Measurements from ENCODE around the gene NR1H3. TPM values are rescaled to one million over a fixed set of nuclear protein-coding genes. Genes with fewer than 3 reads are reported as not detected.
A peak's percentile ranks its signal among the peaks of the same experiment; 100 is the strongest.

NR1H3 gene
- total and polyA plus RNA-seq, 10 of the 15 experiments (the other 5 are each of a cell fraction or from before 2014, with no cell fraction given): 2.6 to 8.9 (median 4.5) TPM

DNA sequence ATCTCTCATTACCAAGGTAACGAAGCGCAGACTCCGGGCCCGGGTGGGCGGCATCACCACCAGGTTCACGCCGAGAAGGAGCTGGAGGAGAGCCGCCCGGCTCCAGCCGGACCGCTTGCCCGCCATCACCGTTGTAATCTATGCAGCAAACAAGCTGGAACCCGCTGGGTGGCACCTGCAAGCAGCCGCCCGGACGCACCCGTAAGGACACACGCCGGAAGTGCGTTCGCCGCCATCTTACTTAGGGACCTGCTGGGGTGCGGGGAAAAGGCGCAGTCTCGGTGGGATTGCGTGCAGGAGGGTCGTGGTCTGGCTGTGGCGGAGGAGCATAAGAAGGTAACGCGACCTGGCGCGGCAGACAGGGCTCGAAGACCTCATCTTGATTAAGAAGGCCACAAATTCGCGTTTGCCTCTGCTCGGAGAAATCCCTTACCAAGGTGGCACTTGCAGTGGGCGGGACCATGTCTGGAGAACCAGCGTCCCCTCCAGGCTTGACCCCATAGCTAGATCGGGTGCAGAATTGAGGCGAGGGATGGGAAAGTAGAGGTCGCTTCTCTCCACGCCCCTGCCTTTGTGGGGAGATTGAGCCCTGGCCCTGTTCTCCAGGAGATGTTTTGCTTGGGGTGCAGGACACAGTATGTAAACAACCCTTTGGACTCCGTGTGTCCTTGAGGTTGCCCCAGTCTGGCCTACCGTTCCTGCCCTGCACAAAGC, 9.0 kb upstream of the NR1H3 start, which contains the start of gene ACP2 (continued):
- TF ChIP-seq, protein P1, sequence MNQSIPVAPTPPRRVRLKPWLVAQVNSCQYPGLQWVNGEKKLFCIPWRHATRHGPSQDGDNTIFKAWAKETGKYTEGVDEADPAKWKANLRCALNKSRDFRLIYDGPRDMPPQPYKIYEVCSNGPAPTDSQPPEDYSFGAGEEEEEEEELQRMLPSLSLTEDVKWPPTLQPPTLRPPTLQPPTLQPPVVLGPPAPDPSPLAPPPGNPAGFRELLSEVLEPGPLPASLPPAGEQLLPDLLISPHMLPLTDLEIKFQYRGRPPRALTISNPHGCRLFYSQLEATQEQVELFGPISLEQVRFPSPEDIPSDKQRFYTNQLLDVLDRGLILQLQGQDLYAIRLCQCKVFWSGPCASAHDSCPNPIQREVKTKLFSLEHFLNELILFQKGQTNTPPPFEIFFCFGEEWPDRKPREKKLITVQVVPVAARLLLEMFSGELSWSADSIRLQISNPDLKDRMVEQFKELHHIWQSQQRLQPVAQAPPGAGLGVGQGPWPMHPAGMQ (IDR thresholded peaks at IDR 0.05; ENCODE audit: borderline replicate concordance): no peak; the same call in 1 of the 2 replicates
- TF ChIP-seq CBX3 (IDR thresholded peaks at IDR 0.05; ENCODE audit: borderline replicate concordance, low read depth): no peak
- TF ChIP-seq, protein P2, sequence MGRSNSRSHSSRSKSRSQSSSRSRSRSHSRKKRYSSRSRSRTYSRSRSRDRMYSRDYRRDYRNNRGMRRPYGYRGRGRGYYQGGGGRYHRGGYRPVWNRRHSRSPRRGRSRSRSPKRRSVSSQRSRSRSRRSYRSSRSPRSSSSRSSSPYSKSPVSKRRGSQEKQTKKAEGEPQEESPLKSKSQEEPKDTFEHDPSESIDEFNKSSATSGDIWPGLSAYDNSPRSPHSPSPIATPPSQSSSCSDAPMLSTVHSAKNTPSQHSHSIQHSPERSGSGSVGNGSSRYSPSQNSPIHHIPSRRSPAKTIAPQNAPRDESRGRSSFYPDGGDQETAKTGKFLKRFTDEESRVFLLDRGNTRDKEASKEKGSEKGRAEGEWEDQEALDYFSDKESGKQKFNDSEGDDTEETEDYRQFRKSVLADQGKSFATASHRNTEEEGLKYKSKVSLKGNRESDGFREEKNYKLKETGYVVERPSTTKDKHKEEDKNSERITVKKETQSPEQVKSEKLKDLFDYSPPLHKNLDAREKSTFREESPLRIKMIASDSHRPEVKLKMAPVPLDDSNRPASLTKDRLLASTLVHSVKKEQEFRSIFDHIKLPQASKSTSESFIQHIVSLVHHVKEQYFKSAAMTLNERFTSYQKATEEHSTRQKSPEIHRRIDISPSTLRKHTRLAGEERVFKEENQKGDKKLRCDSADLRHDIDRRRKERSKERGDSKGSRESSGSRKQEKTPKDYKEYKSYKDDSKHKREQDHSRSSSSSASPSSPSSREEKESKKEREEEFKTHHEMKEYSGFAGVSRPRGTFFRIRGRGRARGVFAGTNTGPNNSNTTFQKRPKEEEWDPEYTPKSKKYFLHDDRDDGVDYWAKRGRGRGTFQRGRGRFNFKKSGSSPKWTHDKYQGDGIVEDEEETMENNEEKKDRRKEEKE (IDR thresholded peaks at IDR 0.05): no peak
- TF ChIP-seq, protein P3, sequence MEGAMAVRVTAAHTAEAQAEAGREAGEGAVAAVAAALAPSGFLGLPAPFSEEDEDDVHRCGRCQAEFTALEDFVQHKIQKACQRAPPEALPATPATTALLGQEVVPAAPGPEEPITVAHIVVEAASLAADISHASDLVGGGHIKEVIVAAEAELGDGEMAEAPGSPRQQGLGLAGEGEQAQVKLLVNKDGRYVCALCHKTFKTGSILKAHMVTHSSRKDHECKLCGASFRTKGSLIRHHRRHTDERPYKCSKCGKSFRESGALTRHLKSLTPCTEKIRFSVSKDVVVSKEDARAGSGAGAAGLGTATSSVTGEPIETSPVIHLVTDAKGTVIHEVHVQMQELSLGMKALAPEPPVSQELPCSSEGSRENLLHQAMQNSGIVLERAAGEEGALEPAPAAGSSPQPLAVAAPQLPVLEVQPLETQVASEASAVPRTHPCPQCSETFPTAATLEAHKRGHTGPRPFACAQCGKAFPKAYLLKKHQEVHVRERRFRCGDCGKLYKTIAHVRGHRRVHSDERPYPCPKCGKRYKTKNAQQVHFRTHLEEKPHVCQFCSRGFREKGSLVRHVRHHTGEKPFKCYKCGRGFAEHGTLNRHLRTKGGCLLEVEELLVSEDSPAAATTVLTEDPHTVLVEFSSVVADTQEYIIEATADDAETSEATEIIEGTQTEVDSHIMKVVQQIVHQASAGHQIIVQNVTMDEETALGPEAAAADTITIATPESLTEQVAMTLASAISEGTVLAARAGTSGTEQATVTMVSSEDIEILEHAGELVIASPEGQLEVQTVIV (IDR thresholded peaks at IDR 0.05; ENCODE audit: borderline replicate concordance, partially characterized antibody): peak; percentile 53
- TF ChIP-seq, protein P4, sequence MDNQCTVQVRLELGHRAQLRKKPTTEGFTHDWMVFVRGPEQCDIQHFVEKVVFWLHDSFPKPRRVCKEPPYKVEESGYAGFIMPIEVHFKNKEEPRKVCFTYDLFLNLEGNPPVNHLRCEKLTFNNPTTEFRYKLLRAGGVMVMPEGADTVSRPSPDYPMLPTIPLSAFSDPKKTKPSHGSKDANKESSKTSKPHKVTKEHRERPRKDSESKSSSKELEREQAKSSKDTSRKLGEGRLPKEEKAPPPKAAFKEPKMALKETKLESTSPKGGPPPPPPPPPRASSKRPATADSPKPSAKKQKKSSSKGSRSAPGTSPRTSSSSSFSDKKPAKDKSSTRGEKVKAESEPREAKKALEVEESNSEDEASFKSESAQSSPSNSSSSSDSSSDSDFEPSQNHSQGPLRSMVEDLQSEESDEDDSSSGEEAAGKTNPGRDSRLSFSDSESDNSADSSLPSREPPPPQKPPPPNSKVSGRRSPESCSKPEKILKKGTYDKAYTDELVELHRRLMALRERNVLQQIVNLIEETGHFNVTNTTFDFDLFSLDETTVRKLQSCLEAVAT (IDR thresholded peaks at IDR 0.05): peak; percentile 88
- peak; percentile 27; the same call in 1 of the 2 replicates for TF ChIP-seq PAX5 (IDR thresholded peaks at IDR 0.05; ENCODE audit: borderline replicate concordance, low read depth, low read length)
- peak; percentile 62; the same call in 1 of the 2 replicates for TF ChIP-seq MEF2A (IDR thresholded peaks at IDR 0.05; ENCODE audit: insufficient read depth, low read depth, low read length)
- peak; percentile 55; the same call in 1 of the 2 replicates for TF ChIP-seq ZNF24 (IDR thresholded peaks at IDR 0.05)
- TF ChIP-seq CHD2 (IDR thresholded peaks at IDR 0.05; ENCODE audit: borderline replicate concordance, low read depth, low read length): peak; percentile 90
- TF ChIP-seq, protein P5, sequence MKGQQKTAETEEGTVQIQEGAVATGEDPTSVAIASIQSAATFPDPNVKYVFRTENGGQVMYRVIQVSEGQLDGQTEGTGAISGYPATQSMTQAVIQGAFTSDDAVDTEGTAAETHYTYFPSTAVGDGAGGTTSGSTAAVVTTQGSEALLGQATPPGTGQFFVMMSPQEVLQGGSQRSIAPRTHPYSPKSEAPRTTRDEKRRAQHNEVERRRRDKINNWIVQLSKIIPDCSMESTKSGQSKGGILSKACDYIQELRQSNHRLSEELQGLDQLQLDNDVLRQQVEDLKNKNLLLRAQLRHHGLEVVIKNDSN (IDR thresholded peaks at IDR 0.05; ENCODE audit: borderline replicate concordance, extremely low read length, insufficient read depth, low read depth, low read length): peak; percentile 18
- TF ChIP-seq ZNF207 (IDR thresholded peaks at IDR 0.05; ENCODE audit: borderline replicate concordance): peak; percentile 99
- TF ChIP-seq, protein P6, sequence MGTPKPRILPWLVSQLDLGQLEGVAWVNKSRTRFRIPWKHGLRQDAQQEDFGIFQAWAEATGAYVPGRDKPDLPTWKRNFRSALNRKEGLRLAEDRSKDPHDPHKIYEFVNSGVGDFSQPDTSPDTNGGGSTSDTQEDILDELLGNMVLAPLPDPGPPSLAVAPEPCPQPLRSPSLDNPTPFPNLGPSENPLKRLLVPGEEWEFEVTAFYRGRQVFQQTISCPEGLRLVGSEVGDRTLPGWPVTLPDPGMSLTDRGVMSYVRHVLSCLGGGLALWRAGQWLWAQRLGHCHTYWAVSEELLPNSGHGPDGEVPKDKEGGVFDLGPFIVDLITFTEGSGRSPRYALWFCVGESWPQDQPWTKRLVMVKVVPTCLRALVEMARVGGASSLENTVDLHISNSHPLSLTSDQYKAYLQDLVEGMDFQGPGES (IDR thresholded peaks at IDR 0.05): peak; percentile 49; the same call in 1 of the 2 replicates
- TF ChIP-seq, protein P7, sequence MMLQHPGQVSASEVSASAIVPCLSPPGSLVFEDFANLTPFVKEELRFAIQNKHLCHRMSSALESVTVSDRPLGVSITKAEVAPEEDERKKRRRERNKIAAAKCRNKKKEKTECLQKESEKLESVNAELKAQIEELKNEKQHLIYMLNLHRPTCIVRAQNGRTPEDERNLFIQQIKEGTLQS (IDR thresholded peaks at IDR 0.05; ENCODE audit: borderline replicate concordance, extremely low read depth, low read depth, low read length): no peak
- no peak for TF ChIP-seq ZZZ3 (IDR thresholded peaks at IDR 0.05; ENCODE audit: control insufficient read depth, insufficient read length, low read depth)
- TF ChIP-seq, protein P8, sequence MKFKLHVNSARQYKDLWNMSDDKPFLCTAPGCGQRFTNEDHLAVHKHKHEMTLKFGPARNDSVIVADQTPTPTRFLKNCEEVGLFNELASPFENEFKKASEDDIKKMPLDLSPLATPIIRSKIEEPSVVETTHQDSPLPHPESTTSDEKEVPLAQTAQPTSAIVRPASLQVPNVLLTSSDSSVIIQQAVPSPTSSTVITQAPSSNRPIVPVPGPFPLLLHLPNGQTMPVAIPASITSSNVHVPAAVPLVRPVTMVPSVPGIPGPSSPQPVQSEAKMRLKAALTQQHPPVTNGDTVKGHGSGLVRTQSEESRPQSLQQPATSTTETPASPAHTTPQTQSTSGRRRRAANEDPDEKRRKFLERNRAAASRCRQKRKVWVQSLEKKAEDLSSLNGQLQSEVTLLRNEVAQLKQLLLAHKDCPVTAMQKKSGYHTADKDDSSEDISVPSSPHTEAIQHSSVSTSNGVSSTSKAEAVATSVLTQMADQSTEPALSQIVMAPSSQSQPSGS (IDR thresholded peaks at IDR 0.05; ENCODE audit: low read length): no peak

All from GM12878 (cell line).